Cardiac muscle cell (in vitro differentiated cells and primary cell): ENCODE measurements around the gene TNFRSF1A. TPM values are rescaled to one million over a fixed set of nuclear protein-coding genes. Genes with fewer than 3 reads are reported as not detected.

Source experiments
- DNase-seq, 2 donors: peaks; one replicate each; pipeline versions ENCODE4 v3.0.0 to v3.0.0-alpha.2; 2010 to 2017; ENCODE audit warnings: low read depth in 1 of 2, low spot score in 1 of 2
- H3K27ac ChIP-seq: fragments of 200-600 bp; sonication (generic); 2 replicates; pipeline ENCODE4 v1.5.1; 2016
- H3K27me3 ChIP-seq: fragments of 200-600 bp; sonication (generic); 2 replicates; pipeline ENCODE4 v1.6.0; 2016; ENCODE audit warnings: control low read depth
- H3K36me3 ChIP-seq: fragments of 200-600 bp; sonication (generic); 2 replicates; pipeline ENCODE4 v1.5.1; 2016; ENCODE audit warnings: control low read depth
- H3K4me1 ChIP-seq: fragments of 200-600 bp; sonication (generic); 2 replicates; pipeline ENCODE4 v1.8.1; 2017; ENCODE audit warnings: low read depth, mild to moderate bottlenecking, mixed run types
- H3K4me3 ChIP-seq: fragments of 200-600 bp; sonication (generic); 2 replicates; pipeline ENCODE4 v1.5.1; 2016; ENCODE audit warnings: mild to moderate bottlenecking
- H3K9me3 ChIP-seq: fragments of 200-600 bp; sonication (generic); 2 replicates; pipeline ENCODE4 v1.5.1; 2017; ENCODE audit warnings: low read depth, mild to moderate bottlenecking, control low read depth
- polyA plus RNA-seq: library from polyadenylated mRNA; unstranded; fragments of >200 nt; fragmentation: Nextera tagmentation; extraction: Ambion mirVana; gene quantifications from 2 replicates; pipeline ENCODE4 v1.2.1, GENCODE V29; 2016
- total RNA-seq: library from RNA; depleted of rRNA; stranded (reverse); fragments of >200 nt; gene quantifications from 2 replicates; pipeline ENCODE4 v1.2.3, GENCODE V29; 2016
- TF ChIP-seq, protein P1 (sequence below): IDR thresholded peaks from 2 replicates; pipeline ENCODE4 v1.5.1; 2012; ENCODE audit warnings: low read depth, mild to moderate bottlenecking, low read length

The TNFRSF1A gene
- total and polyA plus RNA-seq, 2 experiments from 2014 or later, result 33.3 to 42.3 TPM

DNA sequence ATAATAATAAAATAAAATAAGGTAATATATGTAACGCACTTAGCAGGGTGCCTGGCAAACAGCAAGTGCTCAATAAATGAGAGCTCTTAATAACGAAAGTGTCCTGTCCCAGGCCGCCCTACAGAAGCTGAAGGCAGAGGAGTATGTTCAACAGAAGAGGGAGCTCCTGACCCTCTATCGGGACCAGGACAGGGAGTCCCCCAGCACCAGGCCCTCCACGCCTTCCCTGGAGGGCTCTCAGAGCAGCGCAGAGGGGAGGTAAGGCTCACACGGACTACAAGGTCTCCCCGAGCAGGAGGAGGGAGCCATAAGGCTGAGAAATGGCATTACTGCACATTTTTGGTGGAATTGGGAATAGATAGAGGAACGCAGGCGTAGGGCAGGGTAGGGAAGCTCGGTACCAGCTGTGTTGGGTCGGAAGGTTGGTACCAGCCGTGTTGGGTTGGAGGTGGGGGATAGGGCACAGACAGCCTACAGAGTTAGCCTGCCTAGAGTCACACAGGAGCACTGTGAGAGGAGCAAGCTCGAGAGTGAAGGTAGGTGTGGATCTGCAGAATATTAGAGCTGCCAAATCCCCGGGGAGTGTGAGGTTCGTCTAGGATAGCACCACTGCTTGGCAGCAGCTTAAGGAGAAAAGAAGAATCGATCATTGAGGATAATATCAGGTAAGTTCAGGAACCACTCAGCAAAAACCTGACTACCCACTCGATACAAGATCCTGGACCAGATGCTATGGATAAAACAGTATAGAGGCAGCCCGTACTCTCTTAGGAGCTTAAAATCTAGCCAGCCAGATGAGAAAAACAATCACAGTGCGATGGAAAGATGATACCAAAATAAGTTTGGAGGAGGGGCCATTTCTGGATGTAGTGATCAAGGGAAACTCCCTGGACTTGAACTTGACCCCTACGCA lies 15.3 kb downstream of the TNFRSF1A start:
- TF ChIP-seq, protein P1, sequence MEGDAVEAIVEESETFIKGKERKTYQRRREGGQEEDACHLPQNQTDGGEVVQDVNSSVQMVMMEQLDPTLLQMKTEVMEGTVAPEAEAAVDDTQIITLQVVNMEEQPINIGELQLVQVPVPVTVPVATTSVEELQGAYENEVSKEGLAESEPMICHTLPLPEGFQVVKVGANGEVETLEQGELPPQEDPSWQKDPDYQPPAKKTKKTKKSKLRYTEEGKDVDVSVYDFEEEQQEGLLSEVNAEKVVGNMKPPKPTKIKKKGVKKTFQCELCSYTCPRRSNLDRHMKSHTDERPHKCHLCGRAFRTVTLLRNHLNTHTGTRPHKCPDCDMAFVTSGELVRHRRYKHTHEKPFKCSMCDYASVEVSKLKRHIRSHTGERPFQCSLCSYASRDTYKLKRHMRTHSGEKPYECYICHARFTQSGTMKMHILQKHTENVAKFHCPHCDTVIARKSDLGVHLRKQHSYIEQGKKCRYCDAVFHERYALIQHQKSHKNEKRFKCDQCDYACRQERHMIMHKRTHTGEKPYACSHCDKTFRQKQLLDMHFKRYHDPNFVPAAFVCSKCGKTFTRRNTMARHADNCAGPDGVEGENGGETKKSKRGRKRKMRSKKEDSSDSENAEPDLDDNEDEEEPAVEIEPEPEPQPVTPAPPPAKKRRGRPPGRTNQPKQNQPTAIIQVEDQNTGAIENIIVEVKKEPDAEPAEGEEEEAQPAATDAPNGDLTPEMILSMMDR, result peak; percentile 43
- Histone ChIP-seq H3K4me1 (peaks cover 23% of the 10 kb centered on the region), H3K36me3 (peaks cover 9% of the 10 kb centered on the region), H3K27me3 (no peaks in the 10 kb centered on the region), H3K27ac (no peak overlapping the region), H3K4me3 (no peak overlapping the region), H3K9me3 (no peaks in the 10 kb centered on the region)
- DNase-seq, result peak; percentile 78 to 80

DNA sequence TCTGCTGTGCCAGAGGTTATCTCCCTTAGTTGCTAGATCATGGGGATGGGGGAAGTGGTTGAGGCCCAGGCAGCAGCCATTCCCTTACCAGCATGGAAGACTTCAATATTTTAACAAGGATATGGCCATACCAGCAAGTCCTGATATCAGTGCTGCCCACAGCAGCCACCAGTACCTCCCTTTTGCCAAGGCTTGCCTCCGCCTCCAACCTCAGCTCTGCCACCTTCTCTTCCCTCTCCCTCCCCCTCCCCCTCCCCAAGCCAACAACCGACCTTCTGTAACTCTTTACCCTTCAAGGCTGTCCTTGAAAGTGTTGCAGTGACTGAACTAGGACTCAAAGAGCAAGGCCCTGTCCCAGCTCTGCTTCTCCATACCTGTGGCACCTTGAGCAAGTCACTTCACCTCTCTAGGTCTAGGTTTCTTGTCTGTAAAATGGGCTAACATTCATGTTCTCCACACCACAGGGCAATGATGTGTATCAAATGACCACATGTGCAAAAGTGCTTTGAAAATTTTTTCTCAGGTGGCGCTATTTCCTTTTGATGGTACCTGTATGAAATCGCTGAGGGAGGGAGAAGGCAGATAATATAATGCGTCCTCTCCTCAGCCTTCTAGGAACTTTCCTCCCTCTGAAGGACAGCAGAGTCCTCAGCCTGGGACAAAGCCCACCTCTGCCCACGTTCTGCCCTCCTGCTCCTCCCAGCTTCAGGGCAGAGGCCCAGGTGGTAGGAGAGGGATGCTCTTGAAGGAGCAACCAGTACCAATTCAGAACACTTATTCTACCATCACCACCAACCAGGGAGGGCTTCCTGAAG lies 16.7 kb downstream of the TNFRSF1A start:
- no peak for DNase-seq
- H3K9me3 ChIP-seq, result no peaks in the 10 kb centered on the region
- H3K27me3 ChIP-seq, result no peaks in the 10 kb centered on the region
- peak overlapping the region; percentile 12 for H3K27ac ChIP-seq
- H3K36me3 ChIP-seq, result no peaks in the 10 kb centered on the region
- TF ChIP-seq, protein P1, result no peak
- no peak overlapping the region for H3K4me3 ChIP-seq
- H3K4me1 ChIP-seq, result peaks cover 23% of the 10 kb centered on the region

DNA sequence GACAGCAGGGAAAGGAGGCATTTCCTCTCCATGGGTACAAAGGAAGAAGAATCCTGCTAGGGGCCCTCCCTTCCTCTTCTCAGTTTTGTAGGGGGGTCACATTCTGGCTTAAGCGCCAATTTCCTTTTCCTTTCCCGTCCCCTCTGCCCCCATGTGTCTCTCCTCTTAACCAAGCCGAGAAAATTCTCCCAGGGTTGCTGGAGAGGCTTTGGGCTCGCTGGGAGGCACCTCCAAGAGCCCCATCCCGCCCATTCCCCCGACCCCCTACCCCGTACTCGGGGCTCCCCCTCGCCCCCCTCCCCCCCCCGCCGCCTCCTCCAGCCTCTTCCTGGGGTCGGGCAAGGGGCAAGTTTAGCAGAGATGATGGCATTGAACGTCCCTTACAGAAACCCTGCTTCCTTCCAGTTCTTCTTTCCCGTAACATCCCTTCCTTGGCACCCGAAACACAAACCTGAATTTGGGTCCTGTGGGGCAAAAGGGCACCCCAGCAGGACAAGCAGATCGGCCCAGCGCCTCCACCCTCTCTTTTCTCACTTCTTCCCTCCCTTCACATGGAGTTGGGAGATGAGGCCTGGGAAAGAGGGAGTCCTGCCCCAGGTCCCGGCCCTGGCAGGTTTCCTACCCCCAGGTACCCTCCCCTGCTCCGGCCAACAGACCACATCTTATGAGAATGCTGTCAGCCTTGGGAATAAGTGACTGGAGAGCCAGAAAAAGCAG lies 17.7 kb downstream of the TNFRSF1A start:
- Histone ChIP-seq H3K4me3 (no peak overlapping the region), H3K4me1 (peaks cover 23% of the 10 kb centered on the region), H3K9me3 (no peaks in the 10 kb centered on the region), H3K27me3 (no peaks in the 10 kb centered on the region), H3K36me3 (no peaks in the 10 kb centered on the region), H3K27ac (peak overlapping the region; percentile 43)
- TF ChIP-seq, protein P1, result no peak
- no peak for DNase-seq

DNA sequence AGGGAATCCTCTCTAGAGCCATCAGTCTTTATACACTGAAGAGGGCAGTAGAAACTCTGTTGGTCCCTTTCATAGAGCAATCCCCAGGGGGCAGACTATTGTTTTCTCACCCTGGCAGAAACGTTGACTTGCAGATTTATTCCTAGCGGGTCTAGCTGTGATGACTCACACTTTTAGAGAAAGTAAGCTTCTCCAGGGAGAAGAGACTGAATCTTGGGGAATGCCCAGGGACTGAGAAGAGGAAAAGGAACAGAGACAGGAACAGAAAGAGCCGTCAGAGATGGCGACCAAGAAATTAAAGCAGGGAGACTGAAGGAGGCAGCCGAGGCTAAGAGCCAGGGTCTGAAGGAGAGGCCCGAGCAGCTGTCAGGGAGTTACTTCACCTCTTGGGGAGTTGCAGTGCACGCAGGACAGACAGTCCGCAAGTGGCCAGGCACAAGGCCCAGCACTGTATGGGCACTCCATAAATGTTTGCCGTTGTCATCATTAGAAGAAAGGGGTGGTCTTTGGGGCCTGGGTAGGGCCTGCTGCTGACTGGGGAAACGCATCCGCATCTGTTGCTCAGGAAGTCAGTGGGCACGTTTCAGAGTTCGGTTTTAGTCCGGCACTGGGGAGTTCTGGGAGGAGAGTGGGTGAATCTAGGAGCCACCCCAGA lies 18.4 kb downstream of the TNFRSF1A start:
- H3K4me1 ChIP-seq, result peaks cover 23% of the 10 kb centered on the region
- H3K36me3 ChIP-seq, result no peaks in the 10 kb centered on the region
- H3K27ac ChIP-seq, result peak overlapping the region; percentile 43
- no peaks in the 10 kb centered on the region for H3K27me3 ChIP-seq
- H3K9me3 ChIP-seq, result no peaks in the 10 kb centered on the region
- DNase-seq, result peak; percentile 59 to 96
- no peak overlapping the region for H3K4me3 ChIP-seq
- TF ChIP-seq, protein P1, result peak; percentile 64

DNA sequence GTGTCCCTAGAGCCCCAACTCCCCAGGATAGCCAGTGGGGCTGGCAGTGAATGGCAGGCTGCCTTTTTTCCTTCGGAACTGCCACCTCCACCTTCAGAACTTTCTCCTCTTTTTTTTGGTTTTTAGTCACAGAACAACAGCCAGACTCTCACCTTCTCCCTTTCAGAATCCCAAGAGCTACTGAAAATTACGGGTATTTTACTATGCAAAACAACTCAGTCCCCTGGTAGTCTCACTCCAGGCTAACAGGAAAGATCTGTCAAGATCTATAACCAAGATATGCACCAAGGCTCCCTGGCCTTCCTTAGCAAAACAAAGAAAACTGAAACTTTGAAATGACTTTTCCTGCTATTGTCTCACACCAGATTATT lies 18.9 kb downstream of the TNFRSF1A start:
- H3K27ac ChIP-seq, result peak overlapping the region; percentile 43
- H3K4me1 ChIP-seq, result peaks cover 23% of the 10 kb centered on the region
- H3K4me3 ChIP-seq, result no peak overlapping the region
- TF ChIP-seq, protein P1, result no peak
- H3K9me3 ChIP-seq, result no peaks in the 10 kb centered on the region
- DNase-seq, result no peak
- H3K36me3 ChIP-seq, result no peaks in the 10 kb centered on the region
- no peaks in the 10 kb centered on the region for H3K27me3 ChIP-seq
